ENCODE results near the gene VWA5B2. TPM values are rescaled to one million over a fixed set of nuclear protein-coding genes. Genes with fewer than 3 reads are reported as not detected.

The VWA5B2 gene
- total RNA-seq, 2 experiments from 2014 or later, result not detected

- ChIA-PET POLR2A (no interaction called here), CTCF (interaction anchor here (0.9 to 6.0 kb wide), 4 partner anchors 9 to 341 kb away, joined by 3 to 50 read pairs (median 4); partner anchors contain the start of genes EEF1AKMT4 and VWA5B2)
- Mint-ChIP-seq H3K9me3 (no peaks in the 10 kb centered on the region), H3K4me3 (no peak overlapping the region), H3K27ac (no peak overlapping the region), H3K4me1 (ENCODE audit: low read depth) (no peaks in the 10 kb centered on the region), H3K36me3 (no peaks in the 10 kb centered on the region), H3K27me3 (peaks cover 13% of the 10 kb centered on the region)
- intact Hi-C loops (cut with micrococcal nuclease), result no loop called here
- DNase-seq, result no peak
Measured at GRCh38 chr3:184236636-184237035, 7.3 kb downstream of the VWA5B2 start.

DNA sequence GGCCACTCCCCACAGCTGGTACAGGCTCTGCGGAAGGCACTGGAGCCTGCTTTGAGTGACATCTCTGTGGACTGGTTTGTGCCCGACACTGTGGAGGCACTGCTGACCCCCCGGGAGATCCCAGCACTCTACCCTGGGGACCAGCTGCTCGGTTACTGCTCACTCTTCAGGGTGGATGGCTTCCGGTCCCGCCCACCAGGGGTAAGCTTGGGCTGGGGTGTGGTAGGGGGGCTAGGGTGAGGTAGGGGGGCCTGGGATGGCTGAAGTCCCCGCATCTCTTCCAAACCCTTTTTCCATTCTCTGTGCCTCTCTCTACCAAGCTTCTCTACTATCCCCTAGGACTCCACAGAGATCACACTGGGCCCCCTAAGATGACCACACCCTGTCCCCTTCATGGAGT lies 7.8 kb downstream of the VWA5B2 start:
- Mint-ChIP-seq H3K4me1 (ENCODE audit: low read depth) (no peaks in the 10 kb centered on the region), H3K27me3 (peaks cover 8% of the 10 kb centered on the region), H3K9me3 (no peaks in the 10 kb centered on the region), H3K36me3 (peaks cover under 1% of the 10 kb centered on the region), H3K4me3 (no peak overlapping the region), H3K27ac (no peak overlapping the region)
- no peak for DNase-seq
- ChIA-PET CTCF (interaction anchor here (0.9 to 6.0 kb wide), 5 partner anchors 9 to 342 kb away, joined by 3 to 50 read pairs (median 4); partner anchors contain the start of genes EEF1AKMT4 and VWA5B2), POLR2A (no interaction called here)
- intact Hi-C loops (cut with micrococcal nuclease), result no loop called here

- ChIA-PET CTCF (interaction anchor here (0.8 to 6.0 kb wide), 3 partner anchors 10 to 13 kb away, joined by 3 to 50 read pairs (median 5); partner anchors contain the start of genes EEF1AKMT4 and VWA5B2), POLR2A (no interaction called here)
- Mint-ChIP-seq H3K9me3 (no peaks in the 10 kb centered on the region), H3K4me3 (no peak overlapping the region), H3K36me3 (peaks cover 5% of the 10 kb centered on the region), H3K27me3 (peaks cover 3% of the 10 kb centered on the region), H3K4me1 (ENCODE audit: low read depth) (no peaks in the 10 kb centered on the region), H3K27ac (no peak overlapping the region)
- no peak for DNase-seq
- intact Hi-C loops (cut with micrococcal nuclease), result no loop called here
Measured at GRCh38 chr3:184237807-184238206, 8.4 kb downstream of the VWA5B2 start.

DNA sequence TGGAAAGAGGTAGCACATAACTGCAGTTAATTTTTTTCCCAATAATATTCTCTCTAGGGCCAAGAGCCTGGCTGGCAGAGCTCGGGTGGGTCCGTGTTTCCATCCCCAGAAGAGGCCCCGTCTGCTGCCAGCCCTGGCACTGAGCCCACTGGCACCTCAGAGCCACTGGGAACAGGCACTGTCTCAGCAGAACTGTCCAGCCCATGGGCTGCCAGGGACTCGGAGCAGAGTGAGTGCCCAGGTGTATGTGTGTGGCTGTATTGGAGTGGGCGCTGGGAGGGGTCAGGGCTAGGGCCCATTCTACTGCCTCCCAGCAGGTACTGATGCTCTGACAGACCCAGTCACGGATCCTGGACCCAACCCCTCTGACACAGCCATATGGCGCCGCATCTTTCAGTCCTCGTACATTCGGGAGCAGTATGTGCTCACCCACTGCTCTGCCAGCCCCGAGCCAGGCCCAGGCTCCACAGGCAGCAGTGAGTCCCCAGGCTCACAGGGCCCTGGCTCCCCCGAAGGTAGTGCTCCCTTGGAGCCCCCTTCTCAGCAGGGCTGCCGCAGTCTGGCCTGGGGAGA lies 8.9 kb downstream of the VWA5B2 start:
- Mint-ChIP-seq H3K27ac (no peak overlapping the region), H3K4me3 (no peak overlapping the region), H3K9me3 (no peaks in the 10 kb centered on the region), H3K27me3 (no peaks in the 10 kb centered on the region), H3K4me1 (ENCODE audit: low read depth) (no peaks in the 10 kb centered on the region), H3K36me3 (peaks cover 9% of the 10 kb centered on the region)
- no peak for DNase-seq
- CTCF ChIA-PET, result interaction anchor here (0.8 to 6.0 kb wide), 3 partner anchors 11 to 14 kb away, joined by 3 to 50 read pairs (median 5); partner anchors contain the start of genes EEF1AKMT4 and VWA5B2
- intact Hi-C loops (cut with micrococcal nuclease), result no loop called here
- POLR2A ChIA-PET, result no interaction called here

GRCh38 chr3:184239221-184239620 lies 9.8 kb downstream of the VWA5B2 start:
- CTCF ChIA-PET, result interaction anchor here (6.0 kb wide), 1 partner anchor 11 kb away, joined by 50 read pairs; the partner anchor contains the start of gene VWA5B2

DNA sequence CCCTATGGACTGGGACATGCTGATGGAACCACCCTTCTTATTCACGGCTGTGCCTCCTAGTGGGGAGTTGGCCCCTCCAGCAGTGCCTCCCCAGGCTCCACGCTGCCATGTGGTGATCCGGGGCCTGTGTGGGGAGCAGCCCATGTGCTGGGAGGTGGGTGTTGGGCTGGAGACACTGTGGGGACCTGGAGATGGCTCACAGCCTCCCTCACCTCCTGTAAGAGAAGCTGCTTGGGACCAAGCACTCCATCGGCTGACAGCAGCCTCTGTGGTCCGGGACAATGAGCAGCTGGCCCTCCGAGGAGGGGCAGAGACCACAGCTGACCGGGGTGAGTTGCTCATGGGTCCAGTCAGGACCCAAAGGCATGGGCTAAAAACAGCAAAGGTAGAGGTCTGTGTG lies 10.3 kb downstream of the VWA5B2 start:
- intact Hi-C loops (cut with micrococcal nuclease), result no loop called here
- Mint-ChIP-seq H3K27me3 (no peaks in the 10 kb centered on the region), H3K36me3 (peaks cover 15% of the 10 kb centered on the region), H3K9me3 (no peaks in the 10 kb centered on the region), H3K4me3 (no peak overlapping the region), H3K4me1 (ENCODE audit: low read depth) (no peaks in the 10 kb centered on the region), H3K27ac (no peak overlapping the region)
- ChIA-PET CTCF (interaction anchor here (0.8 to 6.0 kb wide), 2 partner anchors 11 to 12 kb away, joined by 4 to 50 read pairs; partner anchors contain the start of gene VWA5B2), POLR2A (interaction anchor here (0.6 to 1.5 kb wide), 2 partner anchors 9 to 782 kb away, joined by 3 to 6 read pairs; no protein-coding TSS in a partner anchor)
- DNase-seq, result no peak

More at GRCh38 chr3:184239221-184239620, 9.8 kb downstream of the VWA5B2 start:
- peaks cover 15% of the 10 kb centered on the region for H3K36me3 Mint-ChIP-seq
- DNase-seq, result no peak
- intact Hi-C loops (cut with micrococcal nuclease), result no loop called here
- no peaks in the 10 kb centered on the region for H3K9me3 Mint-ChIP-seq
- POLR2A ChIA-PET, result interaction anchor here (0.6 kb wide), 1 partner anchor 781 kb away, joined by 3 read pairs; no protein-coding TSS in a partner anchor
- no peaks in the 10 kb centered on the region for H3K27me3 Mint-ChIP-seq
- no peaks in the 10 kb centered on the region for H3K4me1 Mint-ChIP-seq (ENCODE audit: low read depth)
- no peak overlapping the region for H3K27ac Mint-ChIP-seq
- no peak overlapping the region for H3K4me3 Mint-ChIP-seq

DNA sequence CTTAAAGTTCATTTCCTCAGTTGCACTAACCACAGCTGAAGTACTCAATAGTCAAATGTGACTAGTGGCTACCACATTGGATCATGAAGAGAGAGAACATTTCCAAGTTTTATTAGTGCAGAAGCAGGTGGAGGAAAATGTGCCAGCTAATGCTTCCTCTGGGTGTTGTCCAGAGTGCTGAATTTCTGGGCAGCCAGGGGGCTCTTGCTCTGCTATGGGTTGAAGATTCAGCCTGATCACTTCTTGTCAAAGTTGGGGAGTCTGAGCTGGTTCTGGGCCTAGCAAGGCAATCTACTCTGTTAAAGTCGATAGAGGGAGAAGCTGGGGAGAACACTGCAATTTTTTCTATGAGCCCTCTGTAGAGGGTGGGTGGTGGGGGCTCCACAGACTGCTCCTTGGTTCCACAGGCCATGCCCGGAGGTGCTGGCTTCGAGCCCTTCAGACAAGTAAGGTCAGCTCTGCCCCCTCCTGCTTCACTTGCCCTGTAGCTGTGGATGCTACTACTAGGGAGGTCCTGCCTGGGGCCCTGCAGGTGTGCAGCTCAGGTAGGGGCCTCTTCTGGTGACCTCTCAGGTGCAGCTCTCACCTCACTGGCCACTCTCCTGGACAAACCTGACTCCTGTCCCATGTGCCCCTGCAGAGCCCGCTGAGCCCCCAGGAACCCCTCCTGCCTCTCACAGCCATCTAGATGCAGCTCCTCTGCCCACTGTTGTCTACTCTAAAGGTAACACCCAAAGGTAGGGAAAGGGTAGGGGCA lies 11.2 kb downstream of the VWA5B2 start:
- ChIA-PET POLR2A (interaction anchor here (1.5 kb wide), 1 partner anchor 10 kb away, joined by 6 read pairs; no protein-coding TSS in a partner anchor), CTCF (interaction anchor here (0.8 to 6.0 kb wide), 2 partner anchors 10 to 13 kb away, joined by 4 to 50 read pairs; partner anchors contain the start of gene VWA5B2)
- Mint-ChIP-seq H3K4me3 (no peak overlapping the region), H3K27me3 (no peaks in the 10 kb centered on the region), H3K4me1 (ENCODE audit: low read depth) (no peaks in the 10 kb centered on the region), H3K36me3 (peaks cover 15% of the 10 kb centered on the region), H3K27ac (no peak overlapping the region), H3K9me3 (no peaks in the 10 kb centered on the region)
- DNase-seq, result no peak
- intact Hi-C loops (cut with micrococcal nuclease), result no loop called here

DNA sequence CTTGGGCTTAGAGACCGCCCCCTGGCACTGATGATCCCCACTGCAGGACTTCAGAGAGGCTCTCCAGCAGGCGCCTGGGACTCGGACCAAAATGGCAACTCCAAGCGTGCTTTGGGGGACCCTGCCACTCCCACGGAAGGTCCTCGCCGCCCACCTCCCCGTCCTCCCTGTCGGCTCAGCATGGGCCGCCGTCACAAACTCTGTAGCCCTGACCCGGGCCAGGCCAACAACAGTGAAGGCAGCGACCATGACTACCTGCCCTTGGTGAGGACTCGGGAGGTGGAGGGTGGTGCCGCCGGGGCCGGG lies 11.7 kb downstream of the VWA5B2 start:
- ChIA-PET POLR2A (interaction anchor here (1.5 kb wide), 1 partner anchor 11 kb away, joined by 6 read pairs; no protein-coding TSS in a partner anchor), CTCF (interaction anchor here (6.0 kb wide), 1 partner anchor 13 kb away, joined by 50 read pairs; the partner anchor contains the start of gene VWA5B2)
- intact Hi-C loops (cut with micrococcal nuclease), result no loop called here

GRCh38 chr3:184241447-184242296 lies 12.3 kb downstream of the VWA5B2 start:
- Mint-ChIP-seq H3K4me3 (no peak overlapping the region), H3K4me1 (ENCODE audit: low read depth) (no peaks in the 10 kb centered on the region), H3K27ac (no peak overlapping the region), H3K9me3 (no peaks in the 10 kb centered on the region), H3K27me3 (no peaks in the 10 kb centered on the region), H3K36me3 (peaks cover 15% of the 10 kb centered on the region)
- intact Hi-C loops (cut with micrococcal nuclease), result no loop called here
- peak; percentile 20 for DNase-seq
- CTCF ChIA-PET, result interaction anchor here (0.7 to 6.0 kb wide), 3 partner anchors 14 to 96 kb away, joined by 3 to 50 read pairs (median 4); partner anchors contain the start of gene VWA5B2
- POLR2A ChIA-PET, result interaction anchor here (1.5 kb wide), 1 partner anchor 11 kb away, joined by 6 read pairs; no protein-coding TSS in a partner anchor

More for the DNA sequence above, 11.7 kb downstream of the VWA5B2 start:
- Mint-ChIP-seq H3K27me3 (no peaks in the 10 kb centered on the region), H3K4me3 (no peak overlapping the region), H3K36me3 (peaks cover 15% of the 10 kb centered on the region), H3K27ac (no peak overlapping the region), H3K9me3 (no peaks in the 10 kb centered on the region), H3K4me1 (ENCODE audit: low read depth) (no peaks in the 10 kb centered on the region)
- DNase-seq, result no peak

GRCh38 chr3:184242297-184242685 lies 12.9 kb downstream of the VWA5B2 start:
- no peak for DNase-seq
- peaks cover 15% of the 10 kb centered on the region for H3K36me3 Mint-ChIP-seq
- CTCF ChIA-PET, result interaction anchor here (0.7 to 1.2 kb wide), 3 partner anchors 14 to 358 kb away, joined by 3 to 5 read pairs (median 3); partner anchors contain the start of gene PARL
- H3K4me1 Mint-ChIP-seq (ENCODE audit: low read depth), result no peaks in the 10 kb centered on the region
- H3K27me3 Mint-ChIP-seq, result no peaks in the 10 kb centered on the region
- H3K27ac Mint-ChIP-seq, result no peak overlapping the region
- POLR2A ChIA-PET, result no interaction called here
- H3K4me3 Mint-ChIP-seq, result no peak overlapping the region
- intact Hi-C loops (cut with micrococcal nuclease), result no loop called here
- no peaks in the 10 kb centered on the region for H3K9me3 Mint-ChIP-seq

All from activated CD4-positive, alpha-beta memory T cell treated with anti-CD3 and anti-CD28 coated beads for 36 hours (primary cell).